Activated CD8-positive, alpha-beta memory T cell treated with anti-CD3 and anti-CD28 coated beads, Interleukin-2, amount 10 ng/mL, durations not matched to agents 7 days and 5 days (primary cell): ENCODE results near the gene CD4. TPM values are rescaled to one million over a fixed set of nuclear protein-coding genes. Genes with fewer than 3 reads are reported as not detected.
A peak's percentile ranks its signal among the peaks of the same experiment; 100 is the strongest.
"Not testable (repeated sequence)": the region's sequence is repeated elsewhere in the genome, so short reads cannot be mapped to it uniquely, and the experiment has no call there.

Source experiments
- ATAC-seq: fragments of 150-1000 bp; cut with Tn5 transposase; one replicate; pipeline ENCODE4 v1.10.0; 2021; ENCODE audit warnings: moderate library complexity
- CTCF ChIA-PET: fragments of 350-600 bp; sonication (Branson Sonifier 250); formaldehyde crosslinking; loops from one replicate; lab custom pipeline; 2021; ENCODE audit warnings: antibody characterized with exemption; lab: Charles Lee
- DNase-seq: peaks from one replicate; pipeline ENCODE4 v3.0.0-alpha.2; 2020
- H3K27ac Mint-ChIP-seq: one replicate; pipeline ENCODE4 v1.8.0; 2021; ENCODE audit warnings: mild to moderate bottlenecking, mixed read lengths
- H3K27me3 Mint-ChIP-seq: one replicate; pipeline ENCODE4 v1.8.0; 2021; ENCODE audit warnings: mixed read lengths
- H3K36me3 Mint-ChIP-seq: one replicate; pipeline ENCODE4 v1.8.0; 2021; ENCODE audit warnings: mild to moderate bottlenecking, mixed read lengths
- H3K4me1 Mint-ChIP-seq: one replicate; pipeline ENCODE4 v1.8.0; 2021; ENCODE audit warnings: mixed read lengths
- H3K4me3 Mint-ChIP-seq: one replicate; pipeline ENCODE4 v1.8.0; 2021; ENCODE audit warnings: mild to moderate bottlenecking, moderate library complexity, mixed read lengths
- H3K9me3 Mint-ChIP-seq: one replicate; pipeline ENCODE4 v1.8.0; 2022; ENCODE audit warnings: low read depth, mixed read lengths
- total RNA-seq, 2 experiments: library from RNA; stranded (reverse); gene quantifications; one replicate each; pipeline ENCODE4 v1.2.3, GENCODE V29; 2021

CD4 gene
- total RNA-seq, 2 experiments from 2014 or later: 0.82 to 1.8 TPM

GRCh38 chr12:6852651-6853354, 63.5 kb downstream of the CD4 start:
- ATAC-seq (no peak), DNase-seq (peak; percentile 81)
- Mint-ChIP-seq H3K27ac (peak overlapping the region; percentile 100), H3K9me3 (no peaks in the 10 kb centered on the region), H3K4me3 (peak overlapping the region; percentile 85), H3K4me1 (peaks cover 44% of the 10 kb centered on the region), H3K27me3 (no peaks in the 10 kb centered on the region), H3K36me3 (peaks cover 37% of the 10 kb centered on the region)
- CTCF ChIA-PET: interaction anchor here (0.5 to 7.8 kb wide), 17 partner anchors 8 to 129 kb away, joined by 3 to 65 read pairs (median 5); partner anchors contain the start of genes COPS7A, GNB3, MLF2 and P3H3

DNA sequence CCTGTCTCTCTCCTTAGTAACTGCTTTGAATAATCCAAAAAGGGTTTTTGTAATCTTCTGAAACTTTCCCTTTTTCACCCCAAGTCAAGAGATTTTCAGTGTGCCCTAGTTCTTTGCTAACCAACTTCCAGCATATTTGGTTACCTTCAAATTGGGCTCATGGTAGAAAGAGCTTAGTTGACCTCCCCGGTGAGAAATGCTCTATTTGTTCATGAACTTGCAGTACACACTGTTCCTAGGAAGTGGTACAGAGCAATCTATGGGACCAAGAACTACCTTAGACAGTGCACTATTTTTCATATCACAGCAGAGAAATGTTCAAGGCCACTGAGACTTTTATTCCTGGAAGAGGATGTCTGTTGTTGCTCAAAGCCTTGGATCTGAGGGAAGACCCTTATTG, 64.3 kb downstream of the CD4 start:
- CTCF ChIA-PET: interaction anchor here (0.7 to 7.8 kb wide), 10 partner anchors 9 to 121 kb away, joined by 3 to 65 read pairs (median 7); partner anchors contain the start of genes MLF2, SPSB2 and TPI1
- Mint-ChIP-seq H3K4me3 (peak overlapping the region; percentile 85), H3K36me3 (peaks cover 35% of the 10 kb centered on the region), H3K27me3 (no peaks in the 10 kb centered on the region), H3K4me1 (peaks cover 40% of the 10 kb centered on the region), H3K9me3 (no peaks in the 10 kb centered on the region), H3K27ac (peak overlapping the region; percentile 100)
- DNase-seq: no peak
- no peak for ATAC-seq

GRCh38 chr12:6854036-6854435, 64.7 kb downstream of the CD4 start:
- H3K27ac Mint-ChIP-seq: peak overlapping the region; percentile 100
- no peak overlapping the region for H3K4me3 Mint-ChIP-seq
- no peaks in the 10 kb centered on the region for H3K27me3 Mint-ChIP-seq
- DNase-seq: no peak
- H3K9me3 Mint-ChIP-seq: no peaks in the 10 kb centered on the region
- ATAC-seq: no peak
- CTCF ChIA-PET: interaction anchor here (1.2 to 7.8 kb wide), 8 partner anchors 10 to 101 kb away, joined by 4 to 65 read pairs (median 19); partner anchors contain the start of genes MLF2, SPSB2 and TPI1
- peaks cover 39% of the 10 kb centered on the region for H3K4me1 Mint-ChIP-seq
- peaks cover 32% of the 10 kb centered on the region for H3K36me3 Mint-ChIP-seq

DNA sequence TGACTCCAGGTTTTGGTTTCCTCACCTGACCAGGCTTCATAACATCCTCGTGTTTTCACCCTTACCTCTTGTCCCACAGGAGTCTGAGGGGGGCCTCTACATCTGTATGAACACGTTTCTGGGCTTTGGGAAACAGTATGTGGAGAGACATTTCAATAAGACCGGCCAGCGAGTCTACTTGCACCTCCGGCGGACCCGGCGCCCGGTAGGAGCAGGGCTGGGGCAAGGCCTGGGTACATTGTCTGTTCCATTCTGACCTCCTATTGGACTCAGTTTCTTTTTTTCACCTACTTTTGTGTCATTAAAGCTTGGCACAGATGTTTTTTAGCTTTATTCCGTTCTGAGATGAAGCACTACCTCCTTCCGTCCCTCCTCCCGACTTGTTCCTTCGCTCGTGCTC, 66.0 kb downstream of the CD4 start:
- no peak for ATAC-seq
- Mint-ChIP-seq H3K27me3 (no peaks in the 10 kb centered on the region), H3K4me1 (peaks cover 26% of the 10 kb centered on the region), H3K4me3 (no peak overlapping the region), H3K9me3 (no peaks in the 10 kb centered on the region), H3K36me3 (peaks cover 27% of the 10 kb centered on the region), H3K27ac (no peak overlapping the region)
- CTCF ChIA-PET: interaction anchor here (4.6 kb wide), 1 partner anchor 13 kb away, joined by 55 read pairs; the partner anchor contains the start of gene TPI1
- no peak for DNase-seq

DNA sequence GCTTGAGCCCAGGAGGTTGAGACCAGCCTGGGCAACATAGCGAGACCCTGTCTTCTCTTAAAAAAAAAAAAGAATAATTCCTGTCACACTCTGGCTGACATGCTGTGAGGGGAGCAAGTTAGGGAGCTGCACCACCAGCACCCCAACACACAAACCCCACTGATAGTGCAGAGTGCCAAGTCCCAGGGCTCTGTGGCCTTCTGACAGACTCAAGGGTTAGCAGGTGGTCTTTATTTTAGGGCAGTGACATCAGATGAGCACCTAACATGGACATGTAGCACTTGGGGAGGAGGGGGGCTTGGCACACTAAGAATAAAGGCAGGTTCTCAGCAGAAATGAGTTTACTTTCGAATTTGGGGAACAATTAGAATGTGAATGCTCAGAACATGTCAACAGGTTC, 69.5 kb downstream of the CD4 start:
- H3K36me3 Mint-ChIP-seq: peaks cover 45% of the 10 kb centered on the region
- CTCF ChIA-PET: interaction anchor here (3.1 kb wide), 1 partner anchor 10 kb away, joined by 13 read pairs; no protein-coding TSS in a partner anchor
- no peak overlapping the region for H3K27ac Mint-ChIP-seq
- DNase-seq: no peak
- no peaks in the 10 kb centered on the region for H3K27me3 Mint-ChIP-seq
- peaks cover 10% of the 10 kb centered on the region for H3K4me1 Mint-ChIP-seq
- no peak overlapping the region for H3K4me3 Mint-ChIP-seq
- no peak for ATAC-seq
- H3K9me3 Mint-ChIP-seq: no peaks in the 10 kb centered on the region

DNA sequence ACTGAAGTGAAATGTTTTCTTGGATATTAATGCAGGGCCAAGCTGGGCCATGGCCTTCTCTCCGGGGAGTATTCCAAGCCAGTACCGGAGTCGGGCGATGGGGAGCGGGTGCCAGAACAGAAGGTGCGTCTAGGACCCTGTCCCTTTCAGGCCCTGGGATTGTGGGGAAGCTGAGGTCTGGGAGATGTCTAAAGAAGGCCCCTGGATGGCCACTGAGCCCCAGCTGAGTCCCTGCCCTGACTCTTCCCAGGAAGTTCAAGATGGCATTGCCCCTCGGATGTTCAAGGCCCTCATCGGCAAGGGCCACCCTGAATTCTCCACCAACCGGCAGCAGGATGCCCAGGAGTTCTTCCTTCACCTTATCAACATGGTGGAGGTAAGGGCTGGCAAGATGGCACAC, 70.8 kb downstream of the CD4 start:
- CTCF ChIA-PET: interaction anchor here (1.2 to 3.1 kb wide), 3 partner anchors 9 to 107 kb away, joined by 3 to 13 read pairs (median 4); partner anchors contain the start of genes MLF2 and SPSB2
- Mint-ChIP-seq H3K27me3 (no peaks in the 10 kb centered on the region), H3K27ac (no peak overlapping the region), H3K9me3 (no peaks in the 10 kb centered on the region), H3K36me3 (peaks cover 48% of the 10 kb centered on the region), H3K4me1 (peaks cover 1% of the 10 kb centered on the region), H3K4me3 (no peak overlapping the region)
- DNase-seq (no peak), ATAC-seq (no peak)

- Mint-ChIP-seq H3K4me1 (peaks cover 1% of the 10 kb centered on the region), H3K27me3 (no peaks in the 10 kb centered on the region), H3K4me3 (no peak overlapping the region), H3K9me3 (no peaks in the 10 kb centered on the region), H3K27ac (no peak overlapping the region), H3K36me3 (peaks cover 51% of the 10 kb centered on the region)
- no peak for DNase-seq
- ATAC-seq: no peak
- CTCF ChIA-PET: interaction anchor here (0.9 to 3.1 kb wide), 5 partner anchors 8 to 30 kb away, joined by 4 to 13 read pairs (median 4); partner anchors contain the start of gene SPSB2
These were observed 71.6 kb downstream of the CD4 start for GRCh38 chr12:6860942-6861341.

GRCh38 chr12:6861391-6861790, 72.1 kb downstream of the CD4 start:
- H3K27me3 Mint-ChIP-seq: no peaks in the 10 kb centered on the region
- H3K27ac Mint-ChIP-seq: no peak overlapping the region
- H3K4me3 Mint-ChIP-seq: no peak overlapping the region
- peaks cover 48% of the 10 kb centered on the region for H3K36me3 Mint-ChIP-seq
- DNase-seq (no peak), ATAC-seq (no peak)
- CTCF ChIA-PET: interaction anchor here (0.9 to 3.1 kb wide), 4 partner anchors 8 to 30 kb away, joined by 4 to 13 read pairs (median 4); partner anchors contain the start of gene SPSB2
- no peaks in the 10 kb centered on the region for H3K9me3 Mint-ChIP-seq
- H3K4me1 Mint-ChIP-seq: peaks cover 3% of the 10 kb centered on the region

DNA sequence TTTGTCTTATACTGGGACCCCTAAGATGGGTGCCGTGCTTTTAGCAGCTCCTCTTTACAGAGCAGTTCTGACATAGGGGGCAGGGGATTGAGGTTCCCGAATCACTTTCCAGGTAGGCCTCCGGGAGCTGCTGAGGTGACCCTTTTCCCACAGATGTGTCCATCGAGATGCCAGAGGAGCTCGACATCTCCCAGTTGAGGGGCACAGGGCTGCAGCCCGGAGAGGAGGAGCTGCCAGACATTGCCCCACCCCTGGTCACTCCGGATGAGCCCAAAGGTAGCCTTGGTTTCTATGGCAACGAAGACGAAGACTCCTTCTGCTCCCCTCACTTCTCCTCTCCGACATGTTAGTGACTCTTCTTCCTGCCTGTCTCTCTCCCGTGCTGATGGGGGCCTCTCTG, 73.7 kb downstream of the CD4 start:
- Mint-ChIP-seq H3K36me3 (peaks cover 39% of the 10 kb centered on the region), H3K4me3 (no peak overlapping the region), H3K9me3 (no peaks in the 10 kb centered on the region), H3K4me1 (peaks cover 8% of the 10 kb centered on the region), H3K27ac (no peak overlapping the region), H3K27me3 (no peaks in the 10 kb centered on the region)
- ATAC-seq (no peak), DNase-seq (no peak)
- CTCF ChIA-PET: interaction anchor here (1.0 to 2.1 kb wide), 2 partner anchors 9 to 10 kb away, joined by 3 to 8 read pairs; partner anchors contain the start of gene SPSB2

DNA sequence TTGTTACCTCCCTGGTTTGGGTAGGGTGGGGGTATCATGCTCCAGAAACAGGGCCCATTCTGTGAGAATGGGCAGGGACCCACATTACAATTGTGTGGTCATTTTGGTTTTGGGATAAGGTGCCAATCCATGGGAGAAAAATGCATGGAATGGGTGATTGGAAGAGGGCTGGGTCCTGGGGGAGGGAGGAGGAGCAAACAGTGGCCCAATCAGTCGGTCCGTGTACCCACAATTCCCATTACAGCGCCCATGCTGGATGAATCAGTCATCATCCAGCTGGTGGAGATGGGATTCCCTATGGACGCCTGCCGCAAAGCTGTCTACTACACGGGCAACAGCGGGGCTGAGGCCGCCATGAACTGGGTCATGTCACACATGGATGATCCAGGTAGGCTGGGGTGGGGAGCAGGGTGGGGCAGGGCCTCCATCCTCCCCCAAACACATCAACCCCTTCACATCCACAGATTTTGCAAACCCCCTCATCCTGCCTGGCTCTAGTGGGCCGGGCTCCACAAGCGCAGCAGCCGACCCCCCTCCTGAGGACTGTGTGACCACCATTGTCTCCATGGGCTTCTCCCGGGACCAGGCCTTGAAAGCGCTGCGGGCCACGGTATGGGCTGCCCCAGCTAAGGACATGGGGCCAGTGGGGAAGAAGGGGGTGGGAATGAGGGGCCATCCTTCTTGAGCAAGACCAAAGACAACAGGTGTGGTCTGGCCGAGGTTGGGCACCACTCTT, 74.4 kb downstream of the CD4 start:
- CTCF ChIA-PET: interaction anchor here (1.0 to 2.1 kb wide), 3 partner anchors 9 to 277 kb away, joined by 3 to 8 read pairs (median 3); partner anchors contain the start of gene SPSB2
- no peak for DNase-seq
- H3K36me3 Mint-ChIP-seq: peaks cover 46% of the 10 kb centered on the region
- H3K27ac Mint-ChIP-seq: no peak overlapping the region
- no peaks in the 10 kb centered on the region for H3K27me3 Mint-ChIP-seq
- no peak for ATAC-seq
- no peaks in the 10 kb centered on the region for H3K9me3 Mint-ChIP-seq
- peaks cover 11% of the 10 kb centered on the region for H3K4me1 Mint-ChIP-seq
- no peak overlapping the region for H3K4me3 Mint-ChIP-seq

GRCh38 chr12:6865307-6865706, 76.0 kb downstream of the CD4 start:
- H3K9me3 Mint-ChIP-seq, H3K4me3 Mint-ChIP-seq, DNase-seq, H3K27ac Mint-ChIP-seq, ATAC-seq, H3K27me3 Mint-ChIP-seq: not testable (repeated sequence)
- CTCF ChIA-PET: interaction anchor here (1.2 to 1.3 kb wide), 2 partner anchors 26 to 278 kb away, joined by 3 to 4 read pairs; no protein-coding TSS in a partner anchor
- Mint-ChIP-seq H3K4me1 (peaks cover 26% of the 10 kb centered on the region), H3K36me3 (peaks cover 59% of the 10 kb centered on the region)

GRCh38 chr12:6866163-6866919, 77.0 kb downstream of the CD4 start:
- Mint-ChIP-seq H3K4me3 (peak overlapping the region; percentile 98), H3K9me3 (no peaks in the 10 kb centered on the region), H3K4me1 (peaks cover 37% of the 10 kb centered on the region), H3K27me3 (no peaks in the 10 kb centered on the region), H3K27ac (peak overlapping the region; percentile 90), H3K36me3 (peaks cover 59% of the 10 kb centered on the region)
- no peak for ATAC-seq
- no peak for DNase-seq
- CTCF ChIA-PET: interaction anchor here (0.7 to 4.9 kb wide), 9 partner anchors 13 to 142 kb away, joined by 3 to 55 read pairs (median 4); partner anchors contain the start of genes CDCA3, COPS7A, MLF2 and USP5
